Vagina (tissue), 2 donors: ENCODE data around the gene LYL1. TPM values are rescaled to one million over a fixed set of nuclear protein-coding genes. Genes with fewer than 3 reads are reported as not detected.

Experiments used
- DNase-seq, 2 donors: peaks; one replicate each; pipeline ENCODE4 v3.0.0-alpha.2; 2017; ENCODE audit errors: extremely low spot score in 2 of 2
- H3K27ac ChIP-seq: fragments of 200-600 bp; sonication (generic); one replicate; pipeline ENCODE4 v1.5.1; 2019
- H3K27me3 ChIP-seq: fragments of 200-600 bp; sonication (generic); one replicate; pipeline ENCODE4 v1.5.1; 2019
- H3K36me3 ChIP-seq, 2 donors: fragments of 200-600 bp; sonication (generic); one replicate each; pipeline ENCODE4 v1.5.1; 2017 to 2019
- H3K4me1 ChIP-seq: fragments of 200-600 bp; sonication (generic); one replicate; pipeline ENCODE4 v1.5.1; 2019
- H3K4me3 ChIP-seq, 2 donors: fragments of 200-600 bp; sonication (generic); 1 replicate in 1 of 2; 2 replicates in 1 of 2; pipeline ENCODE4 v1.5.1; 2016 to 2019
- H3K9me3 ChIP-seq: fragments of 200-600 bp; sonication (generic); one replicate; pipeline ENCODE4 v1.5.1; 2019
- CTCF ChIP-seq, 3 experiments: fragments of 450-650 bp in 2 of 3; fragments of 200-600 bp in 1 of 3; sonication (generic) in 1 of 3; IDR thresholded peaks; one replicate each; pipeline ENCODE4 v1.5.1; 2017 to 2019; ENCODE audit warnings: antibody characterized with exemption in 3 of 3, mild to moderate bottlenecking in 2 of 3, moderate library complexity in 2 of 3
- POLR2A ChIP-seq, 2 donors: fragments of 450-650 bp; IDR thresholded peaks; one replicate each; pipeline ENCODE4 v1.6.1; 2017; ENCODE audit warnings: antibody characterized with exemption in 2 of 2, mild to moderate bottlenecking in 2 of 2, moderate library complexity in 2 of 2
- POLR2AphosphoS5 ChIP-seq, 2 donors: sonication (generic); formaldehyde crosslinking; IDR thresholded peaks; one replicate each; pipeline ENCODE4 v1.9.0; 2017; ENCODE audit warnings: antibody characterized with exemption in 2 of 2, mild to moderate bottlenecking in 2 of 2, low read depth in 1 of 2; ENCODE audit not compliant: insufficient read depth in 1 of 2
- intact Hi-C: fragments of 100-400 bp; cut with DNase I; formaldehyde crosslinking; loops from one replicate; pipeline ENCODE4 v1.15.1; 2023
- total RNA-seq: library from RNA; depleted of rRNA; stranded (reverse); fragments of >200 nt; gene quantifications from one replicate; pipeline ENCODE4 v1.2.3, GENCODE V29; 2016

LYL1 gene
- total RNA-seq, 1 donor from 2014 or later, result 11.5 TPM

GRCh38 chr19:13070425-13071140 lies 32.1 kb downstream of the LYL1 start:
- Histone ChIP-seq H3K4me3 (no peak overlapping the region), H3K27me3 (no peaks in the 10 kb centered on the region), H3K36me3 (peaks cover 0 to 17% of the 10 kb centered on the region in 2 donors), H3K4me1 (peaks cover 89% of the 10 kb centered on the region), H3K9me3 (no peaks in the 10 kb centered on the region), H3K27ac (peak overlapping the region; percentile 96)
- DNase-seq, result no peak
- intact Hi-C loops, result no loop called here
- TF ChIP-seq CTCF (IDR thresholded peaks at IDR 0.05) (no peak), POLR2AphosphoS5 (IDR thresholded peaks at IDR 0.05; ENCODE audit: insufficient read depth in 1 of 2, low read depth in 1 of 2) (no peak), POLR2A (IDR thresholded peaks at IDR 0.05) (no peak)

DNA sequence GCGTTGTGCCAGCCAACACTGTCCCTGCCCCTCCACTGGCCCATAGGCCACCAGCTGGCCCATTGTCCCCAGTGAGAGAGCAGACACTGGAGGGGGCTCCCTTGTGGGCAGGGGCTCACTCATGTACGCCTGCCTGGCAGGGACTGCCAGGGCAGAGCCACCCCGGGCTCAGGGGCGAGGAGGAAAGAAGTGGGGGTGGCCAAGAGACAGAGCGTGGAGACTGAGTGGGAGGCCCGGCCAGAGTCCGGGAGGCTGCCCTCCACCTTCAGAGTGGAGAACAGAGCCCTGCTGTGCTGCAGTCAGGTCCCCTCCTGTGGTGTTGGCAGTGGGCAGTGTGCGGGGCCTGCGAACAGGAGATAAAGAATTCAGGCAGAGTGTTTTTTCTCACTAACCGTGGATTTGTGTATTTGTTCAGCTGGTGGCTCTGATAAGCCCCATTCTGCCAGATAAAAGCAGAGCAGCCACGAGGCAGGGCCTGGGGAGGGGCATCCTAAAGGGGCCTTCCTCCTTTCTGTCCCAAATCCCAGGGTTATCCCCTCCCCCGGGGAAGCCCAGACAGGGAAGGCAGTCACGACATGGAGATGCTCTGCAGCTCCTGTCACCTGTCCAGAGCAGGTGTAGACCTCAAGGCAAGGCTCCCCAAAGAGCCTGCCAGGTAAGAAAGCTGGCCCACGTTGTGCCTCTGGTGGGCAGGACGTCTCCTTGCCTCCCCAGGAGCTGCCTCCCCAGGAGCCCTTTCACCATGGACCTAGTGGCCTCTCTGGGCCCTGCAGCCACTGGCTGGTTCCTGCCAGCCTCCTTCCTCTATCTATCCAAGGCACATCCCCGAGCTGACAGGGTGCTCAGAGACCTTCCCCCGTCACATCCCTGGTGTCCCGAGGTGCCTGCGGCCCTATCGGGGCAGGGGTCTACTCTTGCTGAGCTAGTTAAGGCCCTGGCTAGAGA lies 33.0 kb downstream of the LYL1 start:
- Histone ChIP-seq H3K27ac (peak overlapping the region; percentile 96), H3K27me3 (no peaks in the 10 kb centered on the region)
- intact Hi-C loops, result no loop called here

DNA sequence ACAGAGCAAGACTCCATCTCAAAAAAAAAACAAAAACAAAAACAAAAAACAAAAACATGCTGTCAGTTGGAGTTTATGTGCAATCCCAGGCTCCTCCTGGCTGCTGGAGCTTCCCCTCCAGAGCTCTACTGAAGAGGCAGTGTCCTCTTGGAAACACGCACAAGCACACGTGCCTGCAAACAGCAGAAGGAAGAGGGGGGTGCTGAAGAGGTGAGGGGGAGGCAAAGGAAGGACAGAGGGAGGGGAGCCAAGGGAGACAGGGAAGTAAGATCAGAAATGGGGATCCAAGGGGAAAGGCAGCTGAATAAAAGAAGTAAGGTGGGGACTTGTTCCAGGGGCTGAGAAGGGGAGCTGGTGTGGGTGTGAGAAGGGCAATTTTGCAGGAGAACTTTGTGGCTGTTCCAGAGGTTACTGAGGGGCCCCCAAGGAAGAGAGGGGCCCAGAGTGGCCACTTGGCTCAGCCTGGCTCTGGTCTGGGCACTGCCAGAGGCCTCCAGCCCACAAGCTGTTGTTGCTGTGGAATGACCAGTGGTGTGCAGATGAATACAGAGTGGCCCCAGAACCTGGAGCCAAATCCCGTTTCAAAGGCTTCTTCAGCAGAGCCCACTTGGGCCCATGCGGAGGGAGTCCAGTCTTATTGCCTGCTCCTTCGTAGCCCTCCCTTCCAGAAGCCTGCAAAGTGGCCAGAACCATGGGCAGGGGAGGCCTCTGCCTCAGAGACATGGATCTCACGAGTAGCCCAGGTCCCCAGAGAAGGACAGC lies 34.4 kb downstream of the LYL1 start:
- H3K9me3 ChIP-seq, result no peaks in the 10 kb centered on the region
- no peak for TF ChIP-seq CTCF (IDR thresholded peaks at IDR 0.05)
- TF ChIP-seq POLR2A (IDR thresholded peaks at IDR 0.05), result no peak
- no peak for TF ChIP-seq POLR2AphosphoS5 (IDR thresholded peaks at IDR 0.05; ENCODE audit: insufficient read depth in 1 of 2, low read depth in 1 of 2)
- peaks cover 96% of the 10 kb centered on the region for H3K4me1 ChIP-seq
- no peak for DNase-seq
- H3K36me3 ChIP-seq, result peaks cover 0 to 4% of the 10 kb centered on the region in 2 donors
- intact Hi-C loops, result no loop called here
- peak overlapping the region; percentile 96 for H3K27ac ChIP-seq
- no peak overlapping the region for H3K4me3 ChIP-seq
- no peaks in the 10 kb centered on the region for H3K27me3 ChIP-seq

More for the DNA sequence above, 33.0 kb downstream of the LYL1 start:
- TF ChIP-seq POLR2AphosphoS5 (IDR thresholded peaks at IDR 0.05; ENCODE audit: insufficient read depth in 1 of 2, low read depth in 1 of 2) (no peak), POLR2A (IDR thresholded peaks at IDR 0.05) (no peak), CTCF (IDR thresholded peaks at IDR 0.05) (no peak)
- no peak overlapping the region for H3K4me3 ChIP-seq
- no peaks in the 10 kb centered on the region for H3K9me3 ChIP-seq
- peaks cover 0 to 14% of the 10 kb centered on the region in 2 donors for H3K36me3 ChIP-seq
- DNase-seq, result no peak
- peaks cover 94% of the 10 kb centered on the region for H3K4me1 ChIP-seq

DNA sequence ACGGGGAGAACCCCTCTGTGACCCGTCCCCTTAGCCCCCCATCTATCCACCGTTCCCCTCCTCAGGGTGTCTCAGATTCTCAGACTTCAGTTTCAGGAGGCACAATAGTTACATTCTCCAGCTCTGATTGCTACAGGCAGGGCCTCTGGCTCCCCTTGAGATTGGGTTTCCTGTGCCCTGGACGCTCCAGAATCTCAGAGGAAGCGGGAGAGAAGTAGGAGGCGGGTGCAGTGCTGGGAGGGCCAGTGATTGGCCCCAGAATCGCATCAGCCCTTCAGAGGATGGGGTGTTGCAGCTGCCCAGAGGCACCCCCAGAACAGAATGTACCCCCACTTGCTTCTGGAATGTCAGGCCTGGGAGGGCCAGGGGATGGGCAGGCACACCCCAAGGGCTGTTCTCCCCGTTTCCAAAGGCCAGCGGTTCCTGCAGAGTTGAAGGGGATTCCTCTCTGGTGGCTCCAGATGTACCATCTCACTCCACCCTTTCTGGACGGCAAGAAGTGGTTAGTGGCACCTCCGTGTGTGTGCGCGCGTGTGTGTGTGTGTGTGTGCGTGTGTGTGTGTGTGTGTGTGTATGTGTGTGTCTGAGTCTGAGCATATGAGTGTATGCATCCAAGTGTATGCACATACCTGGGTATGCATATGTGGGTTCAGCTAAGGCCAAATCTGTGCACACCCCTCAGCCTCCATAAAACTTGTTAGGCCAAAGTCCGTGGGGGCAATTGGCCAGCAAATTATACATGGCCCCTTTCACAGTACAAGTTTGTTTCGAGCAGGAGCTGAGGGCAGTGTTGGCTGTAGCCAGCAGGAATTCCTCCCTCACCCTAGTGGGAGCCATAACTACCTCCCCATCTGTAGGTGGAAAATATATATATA lies 35.5 kb downstream of the LYL1 start:
- H3K27me3 ChIP-seq, result no peaks in the 10 kb centered on the region
- intact Hi-C loops, result no loop called here

More for the DNA sequence above, 35.5 kb downstream of the LYL1 start:
- TF ChIP-seq POLR2A (IDR thresholded peaks at IDR 0.05) (no peak), CTCF (IDR thresholded peaks at IDR 0.05) (no peak), POLR2AphosphoS5 (IDR thresholded peaks at IDR 0.05; ENCODE audit: insufficient read depth in 1 of 2, low read depth in 1 of 2) (no peak)
- H3K36me3 ChIP-seq, result no peaks in the 10 kb centered on the region
- H3K27ac ChIP-seq, result peak overlapping the region; percentile 96
- no peak for DNase-seq
- H3K9me3 ChIP-seq, result no peaks in the 10 kb centered on the region
- H3K4me1 ChIP-seq, result peaks cover 99% of the 10 kb centered on the region
- H3K4me3 ChIP-seq, result no peak overlapping the region
